Stimulated activated CD8-positive, alpha-beta memory T cell treated with anti-CD3 and anti-CD28 coated beads, Interleukin-7, amount 100 ng/mL, for 48 hours (primary cell): ENCODE measurements around the gene IREB2.
"Not testable (repeated sequence)": the region's sequence is repeated elsewhere in the genome, so short reads cannot be mapped to it uniquely, and the experiment has no call there.

Experiments
- DNase-seq, 2 donors: peaks; one replicate each; pipeline ENCODE4 v3.0.0-alpha.2; 2020; ENCODE audit warnings: low read depth in 1 of 2; ENCODE audit errors: extremely low read depth in 1 of 2

IREB2 gene

GRCh38 chr15:78432664-78433063 lies 5.4 kb upstream of the IREB2 start:
- no peak for DNase-seq

DNA sequence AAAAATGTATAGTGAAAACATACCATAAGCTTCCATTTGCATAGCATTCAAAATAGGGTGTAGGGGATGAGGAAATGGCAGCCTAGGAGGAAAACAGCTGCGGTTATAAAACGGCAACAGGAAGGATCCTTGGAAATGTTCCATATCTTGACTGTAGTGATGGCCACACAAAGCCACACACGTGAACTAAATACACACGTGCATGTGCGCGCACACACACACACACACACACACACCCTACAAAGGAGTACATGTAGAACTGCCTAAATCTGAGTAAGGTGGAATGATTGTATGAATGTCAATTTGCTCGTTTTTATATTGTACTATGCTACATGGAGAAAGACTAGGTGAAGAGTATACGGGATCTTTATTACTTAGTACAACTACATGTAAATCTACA lies 3.9 kb upstream of the IREB2 start:
- DNase-seq = no peak

DNA sequence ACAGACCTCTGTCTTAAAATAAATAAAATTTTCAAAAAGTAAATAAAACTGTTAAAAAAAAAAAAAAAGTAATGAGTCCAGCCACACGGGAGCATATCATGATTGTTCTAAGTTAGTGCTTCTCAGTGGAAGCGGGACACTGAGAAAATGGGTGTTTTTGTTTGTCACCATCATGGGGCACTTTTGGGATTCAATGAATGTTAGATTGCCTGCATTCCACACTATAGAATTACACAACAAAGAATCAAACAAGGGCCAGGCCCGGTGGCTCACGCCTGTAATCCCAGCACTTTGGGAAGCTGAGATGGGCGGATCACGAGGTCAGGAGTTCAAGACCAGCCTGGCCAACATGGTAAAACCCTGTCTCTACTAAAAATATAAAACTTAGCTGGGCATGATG lies 3.3 kb upstream of the IREB2 start:
- DNase-seq = not testable (repeated sequence)

DNA sequence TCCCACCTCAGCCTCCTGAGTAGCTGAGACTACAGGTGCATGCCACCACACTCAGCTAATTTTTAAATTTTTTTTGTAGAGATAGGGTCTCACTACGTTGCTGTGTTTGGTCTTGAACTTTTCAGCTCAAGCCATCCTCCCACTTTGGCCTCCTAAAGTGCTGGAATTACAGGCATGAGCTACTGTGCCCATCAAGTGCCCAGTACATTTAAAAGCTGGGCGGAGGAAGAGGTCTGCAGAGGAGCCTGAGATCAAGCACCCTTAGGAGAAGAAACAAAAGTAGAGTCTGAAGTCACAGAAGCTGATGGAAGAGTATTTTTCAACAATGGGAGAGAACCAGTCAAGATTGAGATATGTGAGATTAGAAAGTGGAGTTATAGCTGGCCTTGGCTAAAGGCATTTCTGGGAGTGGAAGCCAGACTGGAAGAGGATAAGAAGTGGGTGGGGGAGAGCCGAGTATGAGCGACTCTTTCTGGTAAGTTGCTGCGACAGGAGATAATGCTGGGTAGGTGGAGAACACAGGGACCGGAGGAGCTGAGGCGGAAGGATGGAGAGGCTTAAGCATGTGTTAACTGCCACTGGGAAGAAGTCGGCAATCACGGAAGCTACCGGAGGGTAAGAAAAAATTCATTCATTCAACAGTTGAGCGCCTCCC lies 782 bp upstream of the IREB2 start:
- no peak for DNase-seq

DNA sequence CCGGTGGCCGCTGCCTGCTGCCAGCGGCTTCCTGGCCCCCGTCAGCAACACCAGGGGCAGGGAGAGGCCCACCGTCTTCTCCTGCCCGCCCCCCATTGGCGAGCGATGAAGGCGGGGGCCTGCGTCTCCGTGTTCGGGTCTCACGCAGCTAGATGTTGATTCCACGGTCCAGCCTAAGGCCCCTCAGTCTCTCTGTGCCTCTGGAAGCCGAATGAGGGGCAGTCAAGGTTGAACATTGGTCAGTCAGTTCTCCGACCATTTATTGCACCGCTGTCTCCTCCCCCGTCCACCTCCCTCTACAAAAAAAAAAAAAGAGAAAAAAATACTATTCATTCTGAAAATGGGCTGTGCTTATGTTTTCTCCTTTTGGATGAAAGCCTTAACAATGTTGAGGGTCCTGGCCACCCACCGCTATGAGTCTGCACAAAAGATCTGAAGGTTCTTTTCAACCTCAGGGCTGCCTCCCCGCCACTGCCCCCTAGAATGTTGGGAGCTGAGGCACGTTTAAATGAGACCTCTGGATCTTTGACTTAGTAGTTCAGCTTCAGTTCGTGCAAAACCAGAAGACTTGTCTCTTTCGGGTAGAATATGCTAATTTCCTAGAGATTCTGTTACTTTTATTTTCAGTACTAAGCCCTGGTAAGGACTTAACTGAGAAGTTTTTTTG lies 736 bp downstream of the IREB2 start:
- DNase-seq = no peak

GRCh38 chr15:78440375-78441373 lies 2.7 kb downstream of the IREB2 start:
- DNase-seq = no peak

GRCh38 chr15:78444255-78444654 lies 6.2 kb downstream of the IREB2 start:
- DNase-seq = no peak

DNA sequence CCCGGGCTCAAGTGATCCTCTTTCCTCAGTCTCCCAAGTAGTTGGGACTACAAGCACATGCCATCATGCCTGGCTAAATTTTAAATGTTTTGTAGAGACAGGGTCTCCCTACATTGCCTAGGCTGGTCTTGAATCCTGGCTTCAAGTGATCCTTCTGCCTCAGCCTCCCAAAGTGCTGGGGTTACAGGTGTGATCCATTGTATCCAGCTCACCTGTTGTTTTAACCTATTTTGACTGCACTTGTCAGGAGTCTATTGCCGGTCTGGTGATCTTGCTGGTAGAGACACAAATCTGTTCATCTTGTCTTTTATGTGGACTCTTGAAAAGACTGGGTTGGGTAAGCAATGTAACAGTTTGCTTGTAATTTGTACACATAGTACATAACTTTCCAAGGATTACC lies 7.9 kb downstream of the IREB2 start:
- DNase-seq = no peak

- DNase-seq = no peak
Measured at GRCh38 chr15:78446551-78446950, 8.5 kb downstream of the IREB2 start.

DNA sequence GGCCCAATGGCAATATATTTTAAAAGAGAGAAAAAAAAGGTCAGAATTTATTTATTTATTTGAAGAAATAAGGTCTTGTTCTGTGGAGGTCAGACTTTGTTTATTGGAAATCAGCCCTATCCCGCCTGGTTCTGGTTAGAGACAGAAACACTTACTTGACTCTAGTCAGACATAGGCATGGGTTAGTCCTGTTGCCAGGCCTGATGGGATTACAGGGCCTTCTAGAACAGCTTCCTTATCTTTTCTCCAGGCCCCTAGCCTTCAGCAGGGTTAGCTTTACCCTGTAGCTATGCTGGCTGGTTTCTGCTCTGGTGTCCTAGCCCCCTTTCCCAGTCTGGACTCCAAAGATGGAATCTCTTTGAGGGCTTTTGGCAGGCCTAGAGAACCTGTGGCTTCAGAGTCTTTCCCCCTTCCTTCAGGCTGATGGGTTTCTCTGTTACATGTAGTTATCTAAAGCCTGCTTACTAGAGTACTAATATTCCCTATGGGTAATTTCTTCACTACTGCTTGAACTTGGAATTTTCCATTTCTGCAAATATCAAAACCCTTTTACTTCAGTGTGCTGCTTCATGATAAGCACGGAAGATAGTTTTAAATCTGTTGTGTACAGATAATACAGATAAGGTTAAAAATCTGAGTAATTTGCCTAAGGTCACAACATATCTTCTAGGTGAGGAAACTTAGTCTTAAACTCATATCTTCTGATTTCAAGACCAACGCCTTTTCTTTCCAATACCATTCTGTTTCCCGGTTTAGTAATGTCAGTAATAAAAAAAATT lies 10.6 kb downstream of the IREB2 start:
- no peak for DNase-seq

- DNase-seq = no peak
Measured at GRCh38 chr15:78449220-78449999, 11.4 kb downstream of the IREB2 start.

- DNase-seq = no peak
Measured at GRCh38 chr15:78450285-78450858, 12.4 kb downstream of the IREB2 start.

- DNase-seq = no peak
Measured at GRCh38 chr15:78452485-78452884, 14.5 kb downstream of the IREB2 start.

- DNase-seq = no peak
Measured at GRCh38 chr15:78453447-78453846, 15.4 kb downstream of the IREB2 start.

DNA sequence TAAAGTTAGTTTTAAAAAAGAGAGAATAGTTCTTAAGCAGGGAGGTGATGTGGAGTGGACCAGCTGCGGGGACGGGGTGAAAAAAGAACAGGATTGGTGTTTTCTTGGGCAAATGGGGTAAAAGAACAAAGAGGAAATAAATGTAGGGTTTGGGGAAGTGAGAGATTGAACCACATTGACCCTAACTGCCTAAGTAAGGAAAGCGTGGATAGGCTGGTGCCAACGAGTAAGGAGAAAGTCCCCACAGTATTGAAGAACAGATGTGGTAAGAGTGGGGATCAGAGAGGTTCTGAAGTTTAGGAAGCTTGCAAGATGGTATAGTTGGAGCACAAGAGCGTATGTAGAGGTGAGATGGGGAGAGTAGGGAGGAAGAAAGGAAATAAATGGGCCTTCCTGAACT lies 17.0 kb downstream of the IREB2 start:
- DNase-seq = no peak

DNA sequence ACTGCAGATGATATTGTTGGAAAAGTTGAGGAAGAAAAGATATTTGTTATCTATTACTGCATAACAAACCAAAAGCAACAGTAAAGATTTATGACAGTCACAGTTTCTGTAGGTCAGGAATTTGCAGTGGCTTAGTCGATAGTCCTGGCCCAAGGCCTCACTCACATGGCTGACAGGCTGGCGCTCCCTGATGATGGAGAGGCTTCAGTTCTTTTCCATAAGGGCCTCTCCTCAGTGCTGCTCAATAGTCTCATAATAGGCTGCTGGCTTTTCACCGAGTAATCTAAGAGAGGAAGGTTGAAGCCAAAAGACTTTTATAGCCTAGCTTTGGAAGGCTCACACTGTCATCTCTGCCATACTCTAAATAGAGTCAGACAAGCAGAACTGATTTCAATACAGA lies 17.7 kb downstream of the IREB2 start:
- no peak for DNase-seq

- no peak for DNase-seq
Measured at GRCh38 chr15:78456426-78456825, 18.4 kb downstream of the IREB2 start.

GRCh38 chr15:78457101-78457500 lies 19.1 kb downstream of the IREB2 start:
- DNase-seq = no peak

- no peak for DNase-seq
Measured at GRCh38 chr15:78460737-78461136, 22.7 kb downstream of the IREB2 start.
